ENCODE results near the gene CPT2.

CPT2 gene

GRCh38 chr1:53255031-53255430 is 58.4 kb downstream of the CPT2 start:
- DNase-seq (ENCODE audit: low read depth) = no peak
- no peak overlapping the region for H3K4me3 ChIP-seq (ENCODE audit: low read length)
- TF ChIP-seq CTCF (conservative IDR thresholded peaks at IDR 0.05; ENCODE audit: low read length) = no peak; the same call in 1 of the 2 replicates

DNA sequence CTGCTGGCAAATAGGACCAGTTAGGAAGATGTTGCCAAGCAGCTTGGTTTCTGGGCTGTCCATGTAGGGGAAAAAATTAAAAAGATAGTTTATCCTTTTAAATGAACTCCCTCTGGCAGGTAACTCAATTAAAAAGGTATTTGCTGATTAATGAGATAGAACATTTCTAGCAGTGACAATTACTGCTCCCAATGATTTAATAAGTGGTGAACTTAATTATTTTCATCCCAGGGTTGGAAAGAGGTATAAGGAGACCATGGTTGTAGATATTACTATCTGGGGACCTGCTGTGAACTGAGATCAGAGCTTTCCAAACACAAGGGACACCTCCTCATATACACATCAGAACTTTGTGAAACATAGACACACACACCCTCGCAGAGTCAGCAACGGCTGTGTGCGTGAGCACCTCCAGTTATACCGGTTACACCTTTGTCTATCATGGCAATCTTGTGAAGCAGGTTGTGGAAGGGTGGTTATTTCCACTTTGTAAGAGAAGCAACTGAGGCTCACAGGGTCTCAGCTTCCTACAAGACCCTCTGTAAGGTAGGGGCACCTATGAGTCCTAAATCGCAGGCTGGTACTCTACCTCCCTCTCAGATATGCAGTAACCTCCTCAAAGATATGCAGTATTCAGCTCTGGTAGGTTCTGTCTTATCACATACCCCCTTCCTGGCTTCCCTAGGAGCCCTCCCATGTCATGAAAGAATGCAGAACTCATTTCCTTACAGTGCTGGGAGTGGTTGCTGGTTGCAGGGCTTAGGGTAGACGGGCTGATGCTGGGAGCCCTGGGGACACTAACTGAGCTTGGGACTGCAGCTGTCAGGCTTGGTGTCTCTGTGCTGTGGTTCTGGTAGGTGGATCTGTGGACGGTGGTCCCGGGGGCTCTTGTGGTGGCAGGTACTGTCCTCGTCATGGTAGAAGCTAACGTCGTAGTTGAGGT is 60.2 kb downstream of the CPT2 start:
- no peak overlapping the region for H3K4me3 ChIP-seq (ENCODE audit: low read length)
- no peak for TF ChIP-seq CTCF (conservative IDR thresholded peaks at IDR 0.05; ENCODE audit: low read length)
- DNase-seq (ENCODE audit: low read depth) = no peak

DNA sequence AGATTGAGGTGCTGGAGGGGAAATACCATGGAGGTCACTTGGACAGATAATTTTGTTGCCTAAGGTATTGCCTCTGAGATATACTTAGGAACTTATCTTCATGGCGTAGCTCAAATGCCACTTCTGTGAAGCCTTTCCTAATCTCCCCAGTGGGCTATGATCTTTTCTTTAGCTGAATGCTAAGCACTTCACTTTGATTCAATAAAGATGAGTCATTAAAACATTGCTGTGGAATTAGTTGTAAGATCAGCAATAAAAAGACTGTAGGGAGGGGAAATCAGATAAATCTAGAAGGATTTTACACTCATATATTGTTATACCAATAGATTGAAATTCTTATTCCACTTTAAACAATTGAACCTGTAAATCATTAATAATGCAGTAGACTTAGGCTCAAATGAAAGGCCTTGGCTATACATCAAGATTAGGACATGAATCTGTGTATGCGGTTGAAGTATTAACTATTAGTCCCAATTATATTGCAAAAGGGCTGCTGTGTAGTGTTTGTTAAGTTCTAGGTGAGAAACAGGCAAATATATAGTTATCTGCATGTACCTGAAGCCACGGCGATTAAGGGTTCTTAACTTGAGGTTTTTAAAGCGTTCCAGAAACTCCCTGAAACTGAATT is 60.9 kb downstream of the CPT2 start:
- no peak for TF ChIP-seq CTCF (conservative IDR thresholded peaks at IDR 0.05; ENCODE audit: low read length)
- no peak overlapping the region for H3K4me3 ChIP-seq (ENCODE audit: low read length)
- DNase-seq (ENCODE audit: low read depth) = no peak

DNA sequence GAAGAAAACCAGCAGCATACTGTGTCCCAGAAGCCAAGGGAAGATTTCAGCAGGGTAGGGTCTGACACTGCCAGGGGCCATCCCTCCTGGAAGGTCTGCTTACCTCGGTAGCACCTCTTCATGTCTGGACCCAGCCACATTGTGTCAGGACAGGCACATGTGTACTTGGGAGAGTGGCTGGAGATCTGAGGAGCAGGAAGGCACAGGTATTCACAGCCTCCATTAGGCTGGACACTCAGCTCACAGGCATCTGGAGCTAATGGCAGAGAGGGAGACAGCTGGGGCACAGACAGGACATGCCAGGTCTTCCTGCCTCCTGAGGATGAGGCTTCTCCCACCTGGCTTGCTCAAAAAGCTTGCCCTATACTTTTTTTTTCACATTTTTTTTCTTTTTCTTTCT is 61.6 kb downstream of the CPT2 start:
- TF ChIP-seq CTCF (conservative IDR thresholded peaks at IDR 0.05; ENCODE audit: low read length) = no peak
- H3K4me3 ChIP-seq (ENCODE audit: low read length) = no peak overlapping the region
- no peak for DNase-seq (ENCODE audit: low read depth)

DNA sequence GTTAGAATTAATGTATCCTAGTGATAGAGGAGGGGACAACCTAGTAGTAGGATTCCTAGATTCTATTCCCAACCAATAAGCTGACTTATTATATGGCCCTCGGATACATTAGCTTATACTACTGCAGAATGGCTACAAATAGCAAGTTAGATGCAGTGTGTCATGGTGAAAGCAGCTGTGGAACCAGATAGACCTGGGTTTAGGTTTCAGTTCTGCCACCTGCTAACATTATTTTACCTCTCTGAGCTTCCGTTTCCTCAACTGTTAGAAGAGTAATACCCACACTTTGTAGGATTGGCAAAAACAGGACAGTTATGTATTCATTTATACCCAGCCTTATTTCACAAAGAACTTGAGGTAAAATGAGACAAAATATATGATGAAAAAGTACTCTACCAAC is 63.3 kb downstream of the CPT2 start:
- no peak overlapping the region for H3K4me3 ChIP-seq (ENCODE audit: low read length)
- DNase-seq (ENCODE audit: low read depth) = no peak
- no peak for TF ChIP-seq CTCF (conservative IDR thresholded peaks at IDR 0.05; ENCODE audit: low read length)

- TF ChIP-seq CTCF (conservative IDR thresholded peaks at IDR 0.05; ENCODE audit: low read length) = no peak
- H3K4me3 ChIP-seq (ENCODE audit: low read length) = no peak overlapping the region
- DNase-seq (ENCODE audit: low read depth) = no peak
These were observed 64.1 kb downstream of the CPT2 start for GRCh38 chr1:53260631-53261247.

All from AG10803 (cell line).